ENCODE measurements around the gene POU3F1.
A peak's percentile ranks its signal among the peaks of the same experiment; 100 is the strongest.

Gene POU3F1

GRCh38 chr1:38073534-38074301 is 27.1 kb upstream of the POU3F1 start:
- DNase-seq = no peak

GRCh38 chr1:38072858-38073257 is 26.3 kb upstream of the POU3F1 start:
- DNase-seq = no peak

- peak in 1 of 2 experiments; percentile 9 for DNase-seq
Measured at GRCh38 chr1:38071312-38072256, 25.0 kb upstream of the POU3F1 start.

GRCh38 chr1:38068980-38069340 is 22.4 kb upstream of the POU3F1 start:
- no peak for DNase-seq

GRCh38 chr1:38068220-38068979 is 21.8 kb upstream of the POU3F1 start:
- DNase-seq = peak; percentile 23 to 36

- DNase-seq = no peak
Measured at GRCh38 chr1:38064197-38064903, 17.8 kb upstream of the POU3F1 start.

GRCh38 chr1:38063616-38064015 is 17.0 kb upstream of the POU3F1 start:
- DNase-seq = no peak

- peak; percentile 81 to 90 for DNase-seq
Measured at GRCh38 chr1:38062361-38063288, 16.0 kb upstream of the POU3F1 start.

- no peak for DNase-seq
Measured at GRCh38 chr1:38061883-38062328, 15.3 kb upstream of the POU3F1 start.

- DNase-seq = no peak
Measured at GRCh38 chr1:38061290-38061689, 14.7 kb upstream of the POU3F1 start.

- DNase-seq = no peak
Measured at GRCh38 chr1:38060498-38060897, 13.9 kb upstream of the POU3F1 start.

GRCh38 chr1:38059635-38060250 is 13.2 kb upstream of the POU3F1 start:
- DNase-seq = no peak

- no peak for DNase-seq
Measured at GRCh38 chr1:38055965-38056364, 9.4 kb upstream of the POU3F1 start.

- DNase-seq = no peak
Measured at GRCh38 chr1:38055398-38055797, 8.8 kb upstream of the POU3F1 start.

GRCh38 chr1:38053416-38054091 is 7.0 kb upstream of the POU3F1 start:
- no peak for DNase-seq

- no peak for DNase-seq
Measured at GRCh38 chr1:38052750-38053415, 6.3 kb upstream of the POU3F1 start.

- DNase-seq = no peak
Measured at GRCh38 chr1:38051079-38051543, 4.5 kb upstream of the POU3F1 start.

GRCh38 chr1:38050397-38051078 is 3.9 kb upstream of the POU3F1 start:
- DNase-seq = no peak

- DNase-seq = no peak
Measured at GRCh38 chr1:38047603-38048141, 1.1 kb upstream of the POU3F1 start.
